CD14-positive monocyte (primary cell): Measurements from ENCODE around the gene PSTPIP1. TPM values are rescaled to one million over a fixed set of nuclear protein-coding genes. Genes with fewer than 3 reads are reported as not detected.
A peak's percentile ranks its signal among the peaks of the same experiment; 100 is the strongest.

Source experiments
- DNase-seq, 3 donors: peaks; one replicate each; pipeline ENCODE4 v3.0.0-alpha.2; 2011 to 2022
- H2AFZ ChIP-seq: 2 replicates; pipeline ENCODE4 v1.6.0; 2012; ENCODE audit warnings: mild to moderate bottlenecking, low read depth, low read length, inconsistent platforms; ENCODE audit not compliant: insufficient read depth, poor library complexity, severe bottlenecking
- H3K27ac ChIP-seq, 2 donors: 1 replicate in 1 of 2; 2 replicates in 1 of 2; pipeline ENCODE4 v1.5.1; 2012 to 2013; ENCODE audit warnings: low read length in 2 of 2, control low read depth in 1 of 2, inconsistent platforms in 1 of 2, low read depth in 1 of 2, mild to moderate bottlenecking in 1 of 2
- H3K27me3 ChIP-seq, 2 donors: one replicate each; pipeline versions ENCODE4 v1.6.0 to v1.6.1; 2011 to 2013; ENCODE audit warnings: low read length in 2 of 2; ENCODE audit not compliant: control insufficient read depth in 2 of 2, insufficient read depth in 2 of 2
- H3K36me3 ChIP-seq, 2 donors: replicated peaks in 1 of 2; 1 replicate in 1 of 2; 2 replicates in 1 of 2; pipeline versions ENCODE4 v1.5.1 to v1.6.1; 2012 to 2013; ENCODE audit warnings: low read length in 2 of 2, control low read depth in 1 of 2, inconsistent platforms in 1 of 2, mild to moderate bottlenecking in 1 of 2; ENCODE audit not compliant: insufficient read depth in 2 of 2, control insufficient read depth in 1 of 2
- H3K4me1 ChIP-seq, 2 donors: 1 replicate in 1 of 2; 2 replicates in 1 of 2; pipeline versions ENCODE4 v1.5.1 to v1.6.1; 2012 to 2013; ENCODE audit warnings: low read length in 2 of 2, control low read depth in 1 of 2, inconsistent platforms in 1 of 2, mild to moderate bottlenecking in 1 of 2, moderate library complexity in 1 of 2; ENCODE audit not compliant: insufficient read depth in 2 of 2, control insufficient read depth in 1 of 2
- H3K4me2 ChIP-seq: replicated peaks from 2 replicates; pipeline ENCODE3; 2012; ENCODE audit warnings: low read length, moderate library complexity, mild to moderate bottlenecking; ENCODE audit not compliant: poor library complexity, severe bottlenecking; ENCODE audit errors: extremely low read depth
- H3K4me3 ChIP-seq, 3 experiments: fragments of 200-600 bp in 1 of 3; sonication (generic) in 1 of 3; replicated peaks in 1 of 3; 1 replicate in 2 of 3; 2 replicates in 1 of 3; pipeline ENCODE4 v1.5.1; 2011 to 2013; ENCODE audit warnings: low read length in 3 of 3, mild to moderate bottlenecking in 3 of 3, control low read depth in 2 of 3, low read depth in 2 of 3, inconsistent platforms in 1 of 3, moderate library complexity in 1 of 3
- H3K79me2 ChIP-seq: 2 replicates; pipeline ENCODE4 v1.6.0; 2012; ENCODE audit warnings: mild to moderate bottlenecking, control low read depth, inconsistent platforms, low read length, moderate library complexity; ENCODE audit not compliant: insufficient read depth
- H3K9ac ChIP-seq: 2 replicates; pipeline ENCODE4 v1.6.0; 2017; ENCODE audit warnings: low read length, mild to moderate bottlenecking; ENCODE audit not compliant: insufficient read depth, poor library complexity, severe bottlenecking
- H3K9me3 ChIP-seq, 2 donors: replicated peaks in 1 of 2; 1 replicate in 1 of 2; 2 replicates in 1 of 2; pipeline versions ENCODE4 v1.5.1 to v1.6.1; 2012 to 2013; ENCODE audit warnings: low read length in 2 of 2, control low read depth in 1 of 2; ENCODE audit not compliant: control insufficient read depth in 1 of 2, insufficient read depth in 1 of 2
- H4K20me1 ChIP-seq: 2 replicates; pipeline ENCODE4 v1.6.0; 2012; ENCODE audit warnings: mild to moderate bottlenecking, low read length, control low read depth, moderate library complexity; ENCODE audit not compliant: insufficient read depth
- H3K27ac Mint-ChIP-seq, 7 donors: one replicate each; pipeline ENCODE4 v1.8.0; 2020; ENCODE audit warnings: mild to moderate bottlenecking in 7 of 7, mixed read lengths in 7 of 7, moderate library complexity in 6 of 7, inconsistent platforms in 2 of 7
- H3K27me3 Mint-ChIP-seq, 3 donors: one replicate each; pipeline ENCODE4 v1.8.0; 2021 to 2022; ENCODE audit warnings: low read depth in 3 of 3, mild to moderate bottlenecking in 3 of 3, mixed read lengths in 3 of 3, moderate library complexity in 3 of 3, inconsistent platforms in 1 of 3
- H3K36me3 Mint-ChIP-seq, 2 donors: one replicate each; pipeline ENCODE4 v1.8.0; 2020; ENCODE audit warnings: mixed read lengths in 2 of 2, inconsistent platforms in 1 of 2, mild to moderate bottlenecking in 1 of 2
- H3K4me1 Mint-ChIP-seq: one replicate; pipeline ENCODE4 v1.8.0; 2020; ENCODE audit warnings: mild to moderate bottlenecking, mixed read lengths
- H3K4me3 Mint-ChIP-seq, 2 donors: one replicate each; pipeline ENCODE4 v1.8.0; 2020; ENCODE audit warnings: mild to moderate bottlenecking in 2 of 2, mixed read lengths in 2 of 2, moderate library complexity in 1 of 2
- H3K9me3 Mint-ChIP-seq, 7 donors: one replicate each; pipeline ENCODE4 v1.8.0; 2020 to 2022; ENCODE audit warnings: mixed read lengths in 7 of 7, mild to moderate bottlenecking in 6 of 7, moderate library complexity in 6 of 7, inconsistent platforms in 2 of 7
- WGBS: methylation state at CpG from one replicate; pipeline ENCODE4 v1.1.5; 2013; ENCODE audit warnings: missing lambda C conversion rate; ENCODE audit not compliant: insufficient coverage; 5-methylcytosine and 5-hydroxymethylcytosine counted together
- intact Hi-C, 2 donors: fragments of 100-400 bp; cut with micrococcal nuclease; formaldehyde crosslinking; loops; one replicate each; pipeline versions ENCODE4 v1.15.0 to v1.15.1; 2023
- polyA plus RNA-seq, 3 donors: library from polyadenylated mRNA; depleted of rRNA in 1 of 3; unstranded in 2 of 3; stranded (reverse) in 1 of 3; fragments of 300-500 nt in 2 of 3; fragments of >200 nt in 1 of 3; fragmentation: Illumina TruSeq in 2 of 3; gene quantifications; 1 replicate in 2 of 3; 2 replicates in 1 of 3; pipeline ENCODE4 v1.2.3, GENCODE V29; 2012 to 2021
- TF ChIP-seq, protein P1 (sequence below): fragments of 200-600 bp; IDR thresholded peaks from one replicate; pipeline ENCODE4 v1.8.0; 2022; ENCODE audit warnings: antibody characterized with exemption, mild to moderate bottlenecking

Gene PSTPIP1
- polyA plus RNA-seq, 3 donors, result 85.9 to 183 (median 86.8) TPM

DNA sequence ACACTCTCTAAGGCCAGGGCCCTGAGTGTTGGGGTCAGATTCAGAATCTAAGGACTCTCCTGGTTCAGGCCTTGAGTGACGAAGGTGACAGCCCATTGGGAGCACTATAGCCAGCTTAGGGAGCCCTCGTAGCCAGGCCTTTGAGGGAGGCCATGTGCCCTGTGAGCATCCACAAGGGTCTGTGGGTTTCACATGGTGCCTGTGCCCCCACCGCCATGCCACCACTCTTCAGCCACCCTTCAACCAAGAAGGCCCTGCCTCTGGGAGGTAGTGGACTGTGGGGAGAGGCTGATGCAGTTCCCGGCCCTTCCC, 38.4 kb downstream of the PSTPIP1 start:
- Histone ChIP-seq H4K20me1 (peaks cover 96% of the 10 kb centered on the region), H3K9ac (no peak overlapping the region), H3K79me2 (peaks cover 20% of the 10 kb centered on the region), H3K4me3 (no peak overlapping the region), H2AFZ (no peak overlapping the region), H3K27ac (peak overlapping the region; percentile 31 to 60), H3K4me1 (no peaks in the 10 kb centered on the region), H3K27me3 (no peaks in the 10 kb centered on the region), H3K36me3 (peaks cover 95 to 96% of the 10 kb centered on the region in 2 donors), H3K9me3 (peaks cover 9 to 28% of the 10 kb centered on the region in 2 donors), H3K4me2 (no peak overlapping the region)
- Mint-ChIP-seq H3K4me1 (no peaks in the 10 kb centered on the region), H3K9me3 (peaks cover 0 to 34% (median 10%) of the 10 kb centered on the region in 7 donors), H3K27me3 (peaks cover 0 to 3% (median 1%) of the 10 kb centered on the region in 3 donors), H3K4me3 (no peak overlapping the region), H3K36me3 (peaks cover 70 to 90% of the 10 kb centered on the region in 2 donors), H3K27ac (peak overlapping the region in 5 of 7 donors; percentile 30 to 83 (median 76))
- DNase-seq, result no peak
- intact Hi-C loops, result no loop called here
- WGBS, result 100% methylated on average over 2 of the region's 4 CpGs
- TF ChIP-seq, protein P1, sequence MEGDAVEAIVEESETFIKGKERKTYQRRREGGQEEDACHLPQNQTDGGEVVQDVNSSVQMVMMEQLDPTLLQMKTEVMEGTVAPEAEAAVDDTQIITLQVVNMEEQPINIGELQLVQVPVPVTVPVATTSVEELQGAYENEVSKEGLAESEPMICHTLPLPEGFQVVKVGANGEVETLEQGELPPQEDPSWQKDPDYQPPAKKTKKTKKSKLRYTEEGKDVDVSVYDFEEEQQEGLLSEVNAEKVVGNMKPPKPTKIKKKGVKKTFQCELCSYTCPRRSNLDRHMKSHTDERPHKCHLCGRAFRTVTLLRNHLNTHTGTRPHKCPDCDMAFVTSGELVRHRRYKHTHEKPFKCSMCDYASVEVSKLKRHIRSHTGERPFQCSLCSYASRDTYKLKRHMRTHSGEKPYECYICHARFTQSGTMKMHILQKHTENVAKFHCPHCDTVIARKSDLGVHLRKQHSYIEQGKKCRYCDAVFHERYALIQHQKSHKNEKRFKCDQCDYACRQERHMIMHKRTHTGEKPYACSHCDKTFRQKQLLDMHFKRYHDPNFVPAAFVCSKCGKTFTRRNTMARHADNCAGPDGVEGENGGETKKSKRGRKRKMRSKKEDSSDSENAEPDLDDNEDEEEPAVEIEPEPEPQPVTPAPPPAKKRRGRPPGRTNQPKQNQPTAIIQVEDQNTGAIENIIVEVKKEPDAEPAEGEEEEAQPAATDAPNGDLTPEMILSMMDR, result no peak

DNA sequence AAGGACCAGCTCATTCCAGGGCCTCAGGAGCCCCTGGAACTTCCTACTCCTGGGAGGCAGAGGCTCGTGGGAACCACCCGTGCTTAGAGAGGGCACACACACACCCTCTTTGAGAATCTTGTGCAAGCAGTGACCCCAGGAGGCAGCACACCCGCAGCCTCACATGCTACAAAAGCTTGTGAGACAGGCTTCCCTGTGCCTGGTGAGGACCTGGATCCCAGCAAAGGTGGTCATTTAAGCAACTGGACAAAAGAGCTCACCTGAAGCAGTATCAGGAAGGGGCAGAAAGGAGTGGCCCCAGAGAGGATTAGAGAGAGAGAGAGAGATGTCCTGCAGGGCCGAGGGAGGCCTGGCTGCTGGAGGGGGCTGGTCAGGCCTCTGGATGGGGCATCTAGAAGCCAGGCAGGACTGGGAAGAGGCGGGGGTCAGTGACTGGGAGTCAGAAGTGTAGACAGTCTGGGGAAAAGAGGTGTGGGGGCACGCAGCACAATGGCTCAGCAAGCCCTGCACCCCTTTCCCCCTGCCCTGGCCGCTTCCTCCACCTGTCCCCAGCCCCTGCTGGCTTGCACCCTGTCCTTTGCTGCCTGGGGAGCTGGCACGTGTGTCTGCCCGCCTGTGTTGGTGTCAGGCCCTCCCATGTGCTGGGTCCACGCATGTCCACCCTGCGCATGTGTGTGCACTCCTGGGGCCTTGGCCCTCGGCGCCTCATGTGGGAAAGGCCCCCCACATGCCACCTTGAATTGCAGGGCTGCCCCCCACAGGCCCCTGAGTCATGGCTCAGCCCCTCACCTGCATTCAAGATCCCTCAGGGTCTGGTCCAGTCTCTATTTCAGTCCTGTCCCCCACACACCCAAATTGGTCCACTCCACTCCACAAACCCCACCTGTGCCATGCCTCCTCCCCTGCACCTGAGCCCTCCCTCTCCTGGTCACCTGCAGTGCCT, 39.1 kb downstream of the PSTPIP1 start:
- Histone ChIP-seq H3K27me3 (no peaks in the 10 kb centered on the region), H3K4me2 (no peak overlapping the region), H2AFZ (no peak overlapping the region), H3K9ac (no peak overlapping the region), H3K4me3 (no peak overlapping the region), H3K27ac (peak overlapping the region; percentile 31 to 60), H4K20me1 (peaks cover 90% of the 10 kb centered on the region), H3K4me1 (no peaks in the 10 kb centered on the region), H3K79me2 (peaks cover 14% of the 10 kb centered on the region), H3K36me3 (peaks cover 88 to 89% of the 10 kb centered on the region in 2 donors), H3K9me3 (peaks cover 9 to 34% of the 10 kb centered on the region in 2 donors)
- Mint-ChIP-seq H3K9me3 (peaks cover 0 to 39% (median 16%) of the 10 kb centered on the region in 7 donors), H3K27me3 (peaks cover 0 to 3% (median 1%) of the 10 kb centered on the region in 3 donors), H3K4me1 (no peaks in the 10 kb centered on the region), H3K4me3 (no peak overlapping the region), H3K36me3 (peaks cover 64 to 83% of the 10 kb centered on the region in 2 donors), H3K27ac (peak overlapping the region; percentile 46 to 87 (median 72))
- intact Hi-C loops, result no loop called here
- no peak for DNase-seq
- TF ChIP-seq, protein P1, result no peak
- 89% methylated on average over 10 of the region's 13 CpGs for WGBS
